Fibroblast of lung (primary cell): ENCODE results near the gene AR. TPM values are rescaled to one million over a fixed set of nuclear protein-coding genes. Genes with fewer than 3 reads are reported as not detected.

Experiments used
- DNase-seq, 2 donors: peaks; one replicate each; pipeline versions ENCODE4 v3.0.0 to v3.0.0-alpha.2; 2010; ENCODE audit warnings: low read depth in 2 of 2
- H2AFZ ChIP-seq: 2 replicates; pipeline ENCODE4 v1.5.1; 2012; ENCODE audit warnings: low read length, control low read depth, inconsistent platforms
- H3K27ac ChIP-seq: 2 replicates; pipeline ENCODE4 v1.5.1; 2011; ENCODE audit warnings: low read length, control low read depth; ENCODE audit not compliant: insufficient read depth
- H3K27me3 ChIP-seq: 2 replicates; pipeline ENCODE4 v1.5.1; 2011; ENCODE audit warnings: mild to moderate bottlenecking, low read length; ENCODE audit not compliant: control insufficient read depth, insufficient read depth
- H3K36me3 ChIP-seq: 2 replicates; pipeline ENCODE4 v1.5.1; 2011; ENCODE audit warnings: low read length; ENCODE audit not compliant: control insufficient read depth, insufficient read depth
- H3K4me1 ChIP-seq: 2 replicates; pipeline ENCODE4 v1.5.1; 2011; ENCODE audit warnings: low read length; ENCODE audit not compliant: control insufficient read depth, insufficient read depth; ENCODE audit errors: extremely low read depth
- H3K4me2 ChIP-seq: 2 replicates; pipeline ENCODE4 v1.5.1; 2011; ENCODE audit warnings: low read length, control low read depth; ENCODE audit not compliant: insufficient read depth; ENCODE audit errors: extremely low read depth
- H3K4me3 ChIP-seq, 4 experiments: fragments of 200-600 bp in 1 of 4; sonication (generic) in 1 of 4; replicated peaks in 1 of 4; 2 replicates each; pipeline ENCODE4 v1.5.1; 2011 to 2016; ENCODE audit warnings: low read length in 4 of 4, low read depth in 3 of 4, mild to moderate bottlenecking in 3 of 4, control low read depth in 2 of 4, inconsistent platforms in 1 of 4, mixed read lengths in 1 of 4; ENCODE audit not compliant: insufficient read depth in 1 of 4; ENCODE audit errors: control extremely low read depth in 1 of 4
- H3K79me2 ChIP-seq: 2 replicates; pipeline ENCODE4 v1.5.1; 2012; ENCODE audit warnings: mild to moderate bottlenecking, low read length, inconsistent platforms; ENCODE audit not compliant: control insufficient read depth, insufficient read depth
- H3K9ac ChIP-seq: 2 replicates; pipeline ENCODE4 v1.5.1; 2011; ENCODE audit warnings: mild to moderate bottlenecking, low read length, control low read depth; ENCODE audit not compliant: insufficient read depth
- H3K9me3 ChIP-seq: 2 replicates; pipeline ENCODE4 v1.5.1; 2012; ENCODE audit warnings: low read depth, low read length; ENCODE audit not compliant: control insufficient read depth, insufficient read depth
- H4K20me1 ChIP-seq: 2 replicates; pipeline ENCODE4 v1.5.1; 2011; ENCODE audit warnings: low read length; ENCODE audit not compliant: control insufficient read depth, insufficient read depth; ENCODE audit errors: extremely low read depth
- EZH2 ChIP-seq: IDR thresholded peaks from 2 replicates; pipeline ENCODE4 v1.5.1; 2012; ENCODE audit warnings: low read length, control low read depth, mild to moderate bottlenecking; ENCODE audit errors: missing control alignments
- polyA plus RNA-seq, 2 donors: library from polyadenylated mRNA; depleted of rRNA in 1 of 2; stranded (reverse) in 1 of 2; unstranded in 1 of 2; fragments of >200 nt; gene quantifications; 2 replicates each; pipeline ENCODE4 v1.2.1, GENCODE V29; 2011 to 2012; ENCODE audit warnings: missing spikeins in 1 of 2
- total RNA-seq: library from RNA; depleted of rRNA; stranded (reverse); fragments of >200 nt; gene quantifications from 2 replicates; pipeline ENCODE4 v1.2.1, GENCODE V29; 2014
- TF ChIP-seq, protein P1 (sequence below), 2 donors: IDR thresholded peaks in 1 of 2; conservative IDR thresholded peaks in 1 of 2; 1 replicate in 1 of 2; 2 replicates in 1 of 2; pipeline ENCODE4 v1.5.1; 2011 to 2012; ENCODE audit warnings: low read length in 2 of 2, control low read depth in 1 of 2, inconsistent platforms in 1 of 2, low read depth in 1 of 2, mild to moderate bottlenecking in 1 of 2

The AR gene
- total and polyA plus RNA-seq, 2 donors (not counting 1 experiment from before 2014, with no cell fraction given) = 10.8 to 15.0 TPM

DNA sequence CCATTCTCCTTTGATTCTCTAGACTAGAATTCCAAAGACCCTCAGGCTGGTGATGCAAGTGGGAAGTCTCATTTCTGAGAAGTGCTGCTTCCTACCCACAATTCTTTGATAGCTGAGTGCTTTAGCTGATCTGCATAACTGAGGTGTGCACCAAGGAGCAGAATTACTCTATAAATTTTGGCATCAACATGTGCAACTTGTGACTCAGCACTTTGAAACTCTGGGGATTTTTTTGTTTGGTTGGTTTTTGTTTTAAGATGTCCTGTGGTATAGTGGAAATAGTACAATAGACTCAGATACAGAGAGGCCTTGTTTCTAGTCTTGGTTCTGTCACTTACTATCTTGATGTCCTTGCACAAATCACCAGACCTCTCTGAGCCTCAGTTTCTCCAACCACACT lies 148.4 kb downstream of the AR start:
- peaks cover 10% of the 10 kb centered on the region for H3K4me1 ChIP-seq
- DNase-seq = peak; percentile 24 to 84
- H2AFZ ChIP-seq = no peak overlapping the region
- H3K4me2 ChIP-seq = no peak overlapping the region
- H3K27me3 ChIP-seq = no peaks in the 10 kb centered on the region
- H3K9me3 ChIP-seq = no peaks in the 10 kb centered on the region
- TF ChIP-seq, protein P1, sequence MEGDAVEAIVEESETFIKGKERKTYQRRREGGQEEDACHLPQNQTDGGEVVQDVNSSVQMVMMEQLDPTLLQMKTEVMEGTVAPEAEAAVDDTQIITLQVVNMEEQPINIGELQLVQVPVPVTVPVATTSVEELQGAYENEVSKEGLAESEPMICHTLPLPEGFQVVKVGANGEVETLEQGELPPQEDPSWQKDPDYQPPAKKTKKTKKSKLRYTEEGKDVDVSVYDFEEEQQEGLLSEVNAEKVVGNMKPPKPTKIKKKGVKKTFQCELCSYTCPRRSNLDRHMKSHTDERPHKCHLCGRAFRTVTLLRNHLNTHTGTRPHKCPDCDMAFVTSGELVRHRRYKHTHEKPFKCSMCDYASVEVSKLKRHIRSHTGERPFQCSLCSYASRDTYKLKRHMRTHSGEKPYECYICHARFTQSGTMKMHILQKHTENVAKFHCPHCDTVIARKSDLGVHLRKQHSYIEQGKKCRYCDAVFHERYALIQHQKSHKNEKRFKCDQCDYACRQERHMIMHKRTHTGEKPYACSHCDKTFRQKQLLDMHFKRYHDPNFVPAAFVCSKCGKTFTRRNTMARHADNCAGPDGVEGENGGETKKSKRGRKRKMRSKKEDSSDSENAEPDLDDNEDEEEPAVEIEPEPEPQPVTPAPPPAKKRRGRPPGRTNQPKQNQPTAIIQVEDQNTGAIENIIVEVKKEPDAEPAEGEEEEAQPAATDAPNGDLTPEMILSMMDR (conservative IDR thresholded peaks at IDR 0.05 in 1 of 2, IDR thresholded peaks at IDR 0.05 in 1 of 2; ENCODE audit: low read depth in 1 of 2, low read length in 2 of 2) = no peak
- no peak for TF ChIP-seq EZH2
- H3K79me2 ChIP-seq = no peaks in the 10 kb centered on the region
- H3K9ac ChIP-seq = no peak overlapping the region
- H3K4me3 ChIP-seq = no peak overlapping the region
- no peaks in the 10 kb centered on the region for H4K20me1 ChIP-seq
- no peak overlapping the region for H3K27ac ChIP-seq
- no peaks in the 10 kb centered on the region for H3K36me3 ChIP-seq

DNA sequence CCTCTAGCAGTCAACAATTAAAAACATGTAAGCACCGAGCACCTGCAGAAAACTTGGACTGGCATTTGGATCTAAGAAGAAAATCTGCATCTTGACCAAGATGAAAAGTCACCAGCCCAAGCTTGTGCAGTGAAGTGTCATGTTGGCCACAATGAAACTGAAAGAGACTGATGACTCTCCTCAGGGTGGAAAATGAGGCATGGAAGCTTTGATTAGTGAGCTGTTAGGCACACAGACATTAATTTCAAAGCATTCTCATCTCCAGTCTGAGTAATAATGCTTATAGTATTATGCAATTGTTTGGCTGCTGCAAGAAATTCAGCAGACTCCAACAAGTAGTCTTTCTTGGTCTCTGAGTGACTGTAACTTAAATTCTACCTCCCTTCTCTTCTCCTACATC lies 150.1 kb downstream of the AR start:
- H3K4me3 ChIP-seq = no peak overlapping the region
- H3K27me3 ChIP-seq = no peaks in the 10 kb centered on the region
- H2AFZ ChIP-seq = no peak overlapping the region
- TF ChIP-seq, protein P1 (conservative IDR thresholded peaks at IDR 0.05 in 1 of 2, IDR thresholded peaks at IDR 0.05 in 1 of 2; ENCODE audit: low read depth in 1 of 2, low read length in 2 of 2) = no peak
- TF ChIP-seq EZH2 = no peak
- H3K79me2 ChIP-seq = no peaks in the 10 kb centered on the region
- H3K4me1 ChIP-seq = peaks cover 10% of the 10 kb centered on the region
- H4K20me1 ChIP-seq = no peaks in the 10 kb centered on the region
- no peaks in the 10 kb centered on the region for H3K36me3 ChIP-seq
- DNase-seq = peak; percentile 10 to 48
- no peak overlapping the region for H3K27ac ChIP-seq
- H3K4me2 ChIP-seq = no peak overlapping the region
- no peaks in the 10 kb centered on the region for H3K9me3 ChIP-seq
- no peak overlapping the region for H3K9ac ChIP-seq

DNA sequence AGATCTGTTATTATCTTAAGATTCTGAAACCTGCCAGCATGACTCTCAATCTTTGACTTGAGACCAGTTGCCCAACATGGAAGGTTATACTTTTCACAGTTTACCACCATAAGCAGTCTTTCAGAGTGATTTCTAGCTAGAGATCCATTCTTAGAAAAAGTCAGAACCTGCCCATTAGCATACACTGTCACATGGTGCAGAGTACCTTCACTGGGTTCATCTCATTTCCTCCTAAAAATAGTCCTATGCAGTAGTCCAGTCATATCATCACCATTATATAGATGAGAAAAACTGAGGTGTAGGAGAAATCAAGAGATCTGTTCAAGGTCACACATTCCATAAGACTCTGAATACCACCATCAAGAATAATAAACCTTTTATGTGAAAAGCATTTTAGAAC lies 153.6 kb downstream of the AR start:
- no peak for DNase-seq
- Histone ChIP-seq H3K27me3 (no peaks in the 10 kb centered on the region), H4K20me1 (no peaks in the 10 kb centered on the region), H3K27ac (no peak overlapping the region), H2AFZ (no peak overlapping the region), H3K36me3 (no peaks in the 10 kb centered on the region), H3K4me1 (peaks cover 7% of the 10 kb centered on the region), H3K9me3 (no peaks in the 10 kb centered on the region), H3K79me2 (no peaks in the 10 kb centered on the region), H3K9ac (no peak overlapping the region), H3K4me3 (no peak overlapping the region), H3K4me2 (no peak overlapping the region)
- no peak for TF ChIP-seq EZH2
- TF ChIP-seq, protein P1 (conservative IDR thresholded peaks at IDR 0.05 in 1 of 2, IDR thresholded peaks at IDR 0.05 in 1 of 2; ENCODE audit: low read depth in 1 of 2, low read length in 2 of 2) = no peak
